ENCODE measurements around the gene NDUFAF5.

The NDUFAF5 gene

DNA sequence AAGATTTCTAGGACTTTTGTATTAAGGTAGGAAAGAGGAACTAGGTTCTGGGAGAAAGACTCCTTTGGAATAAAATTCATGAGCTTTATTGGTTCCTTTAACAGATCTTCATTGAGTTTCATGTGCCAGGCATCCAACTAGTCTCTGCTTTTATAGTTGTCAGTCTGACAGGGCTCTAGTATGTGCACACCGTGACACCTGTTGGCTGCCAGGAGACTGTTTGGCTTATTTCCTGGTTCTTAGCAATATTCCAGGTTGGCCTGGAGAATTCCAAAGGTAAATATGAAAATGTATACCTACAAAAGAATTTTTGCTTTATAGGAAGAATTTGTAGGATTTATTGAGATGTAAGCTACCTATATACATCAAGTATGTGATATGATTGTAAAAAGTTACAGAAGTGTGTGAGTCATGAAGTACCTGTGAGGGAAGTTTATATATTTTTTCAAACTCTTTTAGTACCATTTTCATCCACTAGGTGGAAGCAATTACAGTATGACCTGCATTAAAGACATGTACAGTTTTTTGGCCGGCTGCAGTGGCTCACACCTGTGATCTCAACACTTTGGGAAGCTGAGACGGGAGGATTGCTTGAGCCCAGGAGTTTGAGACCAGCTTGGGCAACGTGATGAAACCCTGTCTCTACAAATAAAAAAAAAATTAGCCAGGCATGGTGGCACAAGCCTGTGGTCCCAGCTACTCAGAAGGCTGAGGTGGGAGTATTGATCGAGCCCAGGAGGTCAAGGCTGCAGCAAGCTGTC, 35.2 kb downstream of the NDUFAF5 start:
- DNase-seq (ENCODE audit: low read depth in 4 of 4, low spot score in 1 of 4) = no peak

GRCh38 chr20:13821876-13822275, 37.0 kb downstream of the NDUFAF5 start:
- DNase-seq (ENCODE audit: low read depth in 4 of 4, low spot score in 1 of 4) = no peak

- DNase-seq (ENCODE audit: low read depth in 4 of 4, low spot score in 1 of 4) = no peak
These were observed 37.6 kb downstream of the NDUFAF5 start for GRCh38 chr20:13822459-13822858.

DNA sequence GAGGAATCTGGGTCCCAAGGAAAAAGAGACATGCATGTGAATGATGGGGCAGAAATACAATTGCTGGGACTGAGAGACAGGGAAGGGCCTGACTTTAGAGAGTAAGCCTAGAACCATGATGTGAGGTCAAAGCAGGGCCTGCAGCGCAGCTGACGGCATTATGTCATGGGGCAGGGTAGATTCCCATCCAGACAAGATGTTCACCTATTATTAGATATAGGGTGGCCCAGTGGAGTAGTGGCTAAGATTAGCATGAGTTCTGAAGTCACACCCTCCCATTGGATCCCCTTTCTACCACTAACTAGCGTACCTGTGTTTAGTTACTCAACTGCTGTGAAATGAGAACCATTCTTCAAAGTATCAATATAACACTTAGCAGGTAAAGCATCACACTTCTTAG, 39.6 kb downstream of the NDUFAF5 start:
- no peak for DNase-seq (ENCODE audit: low read depth in 4 of 4, low spot score in 1 of 4)

DNA sequence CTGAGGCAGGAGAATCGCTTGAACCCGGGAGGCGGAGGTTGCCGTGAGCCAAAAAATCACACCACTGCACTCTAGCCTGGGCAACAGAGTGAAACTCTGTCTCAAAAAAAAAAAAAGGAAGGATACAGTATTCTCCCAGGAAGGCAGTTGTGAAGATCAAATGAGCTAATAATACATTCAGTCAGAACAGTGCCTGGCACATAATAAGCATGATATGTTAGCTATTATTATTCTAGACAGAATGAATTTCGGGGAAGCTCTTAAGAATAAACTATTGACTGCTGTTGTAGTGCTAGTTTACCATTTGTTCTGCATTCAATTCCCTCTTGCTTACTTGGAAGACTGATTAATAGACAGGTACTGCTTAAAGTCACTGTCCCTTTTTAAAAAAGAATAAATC, 40.6 kb downstream of the NDUFAF5 start:
- DNase-seq (ENCODE audit: low read depth in 4 of 4, low spot score in 1 of 4) = no peak

- DNase-seq (ENCODE audit: low read depth in 4 of 4, low spot score in 1 of 4) = no peak
These were observed 46.6 kb downstream of the NDUFAF5 start for GRCh38 chr20:13831476-13831875.

- DNase-seq (ENCODE audit: low read depth in 4 of 4, low spot score in 1 of 4) = no peak
These were observed 53.8 kb downstream of the NDUFAF5 start for GRCh38 chr20:13838664-13839063.

GRCh38 chr20:13839421-13840092, 54.7 kb downstream of the NDUFAF5 start:
- DNase-seq (ENCODE audit: low read depth in 4 of 4, low spot score in 1 of 4) = no peak

DNA sequence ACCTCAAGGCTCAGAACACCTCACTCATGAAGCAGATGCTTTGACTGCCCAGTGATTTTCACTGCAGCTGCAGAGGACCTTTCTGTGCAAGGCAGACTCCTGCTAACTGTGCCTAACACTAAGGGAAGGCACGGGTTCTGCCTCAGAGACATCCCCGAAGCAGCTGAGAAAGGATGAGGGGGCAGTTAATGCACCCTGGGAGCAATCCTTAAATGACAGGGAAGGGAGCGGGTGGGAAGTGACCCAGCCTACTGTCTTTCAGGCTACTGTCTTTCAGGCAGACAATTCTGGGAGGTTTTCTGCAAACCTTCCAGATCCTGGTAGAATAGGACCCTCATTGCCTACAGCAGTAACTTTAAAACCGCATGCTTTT, 55.3 kb downstream of the NDUFAF5 start:
- no peak for DNase-seq (ENCODE audit: low read depth in 4 of 4, low spot score in 1 of 4)

- no peak for DNase-seq (ENCODE audit: low read depth in 4 of 4, low spot score in 1 of 4)
These were observed 56.4 kb downstream of the NDUFAF5 start for GRCh38 chr20:13841206-13841605.

GRCh38 chr20:13844296-13844695, 59.5 kb downstream of the NDUFAF5 start:
- no peak for DNase-seq (ENCODE audit: low read depth in 4 of 4, low spot score in 1 of 4)

DNA sequence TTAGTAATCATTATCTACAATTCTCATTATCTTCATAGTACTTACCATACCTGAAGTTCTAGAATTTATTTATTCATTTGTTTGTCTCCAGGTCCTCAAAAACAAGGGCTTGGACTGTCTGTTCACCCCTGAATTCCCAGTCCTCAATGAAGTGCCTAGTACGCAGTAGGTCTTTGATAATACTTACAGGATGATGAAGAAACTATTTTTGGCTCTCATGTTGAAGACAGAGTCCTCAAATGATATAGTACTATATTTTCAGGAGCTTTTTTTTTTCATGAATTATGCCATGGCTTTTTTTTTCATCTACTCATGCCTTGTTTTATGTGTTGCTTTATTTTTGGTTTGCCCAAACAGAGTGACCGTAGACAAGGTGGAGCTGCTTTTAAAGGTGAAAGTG, 66.5 kb downstream of the NDUFAF5 start:
- no peak for DNase-seq (ENCODE audit: low read depth in 4 of 4, low spot score in 1 of 4)

DNA sequence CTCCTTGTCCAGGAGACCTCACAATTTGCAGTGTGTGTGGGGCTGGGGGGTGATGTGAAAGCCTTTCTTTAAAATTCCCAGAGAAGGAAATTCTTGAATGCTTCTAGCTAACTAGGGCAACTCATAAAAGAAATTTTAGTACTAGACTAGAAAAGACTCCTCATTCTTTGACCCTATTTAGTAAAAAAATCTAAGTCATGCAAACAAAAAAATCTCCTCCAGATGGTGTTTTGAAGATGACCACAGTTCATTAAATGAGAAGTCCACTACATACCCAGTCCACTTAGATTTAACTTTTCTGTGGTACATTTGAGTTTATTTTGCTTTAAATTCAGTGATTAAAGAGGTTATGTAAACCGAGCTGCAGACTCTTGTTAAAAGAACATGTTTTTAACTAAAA, 67.5 kb downstream of the NDUFAF5 start:
- no peak for DNase-seq (ENCODE audit: low read depth in 4 of 4, low spot score in 1 of 4)

GRCh38 chr20:13855613-13856012, 70.8 kb downstream of the NDUFAF5 start:
- no peak for DNase-seq (ENCODE audit: low read depth in 4 of 4, low spot score in 1 of 4)

DNA sequence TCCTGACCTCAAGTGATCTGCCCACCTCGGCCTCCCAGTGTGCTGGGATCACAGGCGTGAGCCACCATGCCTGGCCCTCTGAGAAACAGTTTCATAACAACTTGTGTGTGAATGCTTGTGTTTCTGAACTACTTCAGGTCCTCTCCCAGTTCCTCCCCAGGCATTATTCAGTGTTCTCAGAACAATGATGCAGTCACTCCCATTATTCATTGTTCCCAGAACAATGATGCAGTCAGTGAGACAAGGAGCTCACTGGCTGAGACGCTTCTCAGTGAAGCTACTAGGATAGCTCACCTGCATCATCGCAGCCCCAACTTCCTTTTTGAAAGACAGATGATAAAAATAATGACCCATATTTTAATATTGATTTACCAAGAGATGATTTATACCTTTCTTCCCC, 71.5 kb downstream of the NDUFAF5 start:
- no peak for DNase-seq (ENCODE audit: low read depth in 4 of 4, low spot score in 1 of 4)

DNA sequence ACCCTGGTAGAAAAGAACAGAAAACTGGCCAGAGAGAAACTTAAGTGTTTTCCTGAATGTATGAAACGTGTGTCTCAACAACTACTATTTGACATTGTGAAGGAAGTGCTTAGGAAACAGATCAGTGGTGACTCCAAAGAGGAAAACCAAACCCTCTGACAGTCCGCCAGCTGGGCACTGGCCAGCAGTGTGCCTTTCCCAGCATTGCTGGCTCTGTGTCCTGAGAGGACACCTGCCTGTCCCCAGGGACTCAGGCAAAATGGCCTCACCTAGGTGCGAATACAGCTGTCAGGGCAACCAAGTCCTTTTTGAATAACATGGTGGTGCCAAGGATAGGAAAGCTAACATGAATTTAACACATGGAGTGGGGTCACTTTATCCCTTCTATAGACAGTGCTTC, 72.5 kb downstream of the NDUFAF5 start:
- DNase-seq (ENCODE audit: low read depth in 4 of 4, low spot score in 1 of 4) = no peak

DNA sequence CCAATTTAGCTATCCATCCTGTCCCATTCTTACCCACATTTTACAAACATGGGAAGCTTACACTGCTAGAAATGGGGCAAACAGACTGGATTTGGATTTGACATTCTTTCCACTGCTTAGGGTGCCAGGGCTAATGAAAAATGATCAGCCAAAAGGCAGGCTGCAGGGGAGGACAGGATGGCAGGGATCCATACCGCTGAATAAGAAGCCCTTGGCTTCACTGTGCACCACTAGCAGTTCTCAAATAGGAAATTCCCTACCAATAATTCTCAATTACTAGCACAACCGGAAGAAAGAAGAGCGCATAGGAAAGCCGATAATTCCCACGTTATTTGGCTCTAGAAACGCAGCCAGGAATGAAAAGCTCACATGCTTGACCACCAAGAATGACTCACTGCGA, 73.1 kb downstream of the NDUFAF5 start:
- no peak for DNase-seq (ENCODE audit: low read depth in 4 of 4, low spot score in 1 of 4)

- no peak for DNase-seq (ENCODE audit: low read depth in 4 of 4, low spot score in 1 of 4)
These were observed 73.6 kb downstream of the NDUFAF5 start for GRCh38 chr20:13858439-13858838.

DNA sequence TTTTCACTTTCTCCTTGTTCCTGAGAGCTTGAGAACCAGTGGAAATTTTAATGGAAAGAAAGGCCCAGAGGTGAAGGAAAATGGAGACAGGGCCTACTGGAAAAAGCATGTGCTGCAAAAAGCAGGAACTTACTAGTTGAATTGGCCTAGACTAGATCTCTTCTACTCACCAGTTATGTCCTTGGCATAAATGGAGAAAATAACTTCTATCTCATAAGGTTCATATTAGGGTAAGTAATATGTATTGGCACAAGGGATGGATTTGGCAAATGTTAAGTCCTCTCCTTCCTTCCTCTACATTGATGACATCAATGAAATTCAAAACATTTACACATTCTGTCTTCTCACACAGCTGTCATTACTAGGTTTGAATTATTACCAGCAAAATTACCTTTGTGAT, 74.0 kb downstream of the NDUFAF5 start:
- no peak for DNase-seq (ENCODE audit: low read depth in 4 of 4, low spot score in 1 of 4)

- no peak for DNase-seq (ENCODE audit: low read depth in 4 of 4, low spot score in 1 of 4)
These were observed 77.4 kb downstream of the NDUFAF5 start for GRCh38 chr20:13862245-13862644.

DNA sequence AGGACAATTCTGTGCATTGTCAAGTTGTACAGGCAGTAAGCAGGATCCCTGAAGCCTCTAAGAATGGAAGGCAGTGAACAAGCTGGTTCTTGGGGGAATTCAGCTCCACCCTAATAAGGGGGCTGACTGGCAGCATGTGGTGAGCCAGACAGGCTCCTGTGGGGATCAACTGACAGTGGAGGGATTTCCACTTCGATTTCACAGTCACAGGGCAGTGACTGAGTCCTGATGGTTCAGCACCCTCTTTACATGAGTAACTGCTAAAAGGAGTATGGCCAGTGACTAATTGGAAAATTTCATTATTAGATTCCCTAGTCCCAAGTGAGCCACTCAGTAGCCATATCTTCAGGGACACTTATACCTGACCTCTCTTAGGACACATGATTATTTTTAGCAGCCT, 78.4 kb downstream of the NDUFAF5 start:
- no peak for DNase-seq (ENCODE audit: low read depth in 4 of 4, low spot score in 1 of 4)

GRCh38 chr20:13865156-13865555, 80.3 kb downstream of the NDUFAF5 start:
- DNase-seq (ENCODE audit: low read depth in 4 of 4, low spot score in 1 of 4) = no peak

GRCh38 chr20:13865791-13866351, 81.0 kb downstream of the NDUFAF5 start:
- no peak for DNase-seq (ENCODE audit: low read depth in 4 of 4, low spot score in 1 of 4)

All from stimulated activated CD4-positive, alpha-beta T cell treated with anti-CD3 and anti-CD28 coated beads, Interleukin-1b, Interleukin-23, amount 100 ng/mL, for 24 hours (primary cell).